ENCODE results near the gene JAKMIP3. TPM values are rescaled to one million over a fixed set of nuclear protein-coding genes. Genes with fewer than 3 reads are reported as not detected.

JAKMIP3 gene
- total RNA-seq, 1 experiment from 2014 or later = 2.8 TPM

GRCh38 chr10:132105302-132105995 lies 39.7 kb downstream of the JAKMIP3 start:
- BruUV-seq (replicated peaks) = no TSS peak
- no peak for DNase-seq (ENCODE audit: low spot score)
- TF ChIP-seq CTCF (conservative IDR thresholded peaks at IDR 0.05; ENCODE audit: low read depth, low read length) (no peak), EZH2 (IDR thresholded peaks at IDR 0.05; ENCODE audit: borderline replicate concordance, low read depth, low read length, poor library complexity, severe bottlenecking) (no peak)
- no peaks in the 10 kb centered on the region for H3K9me3 ChIP-seq (ENCODE audit: low read depth, low read length, poor library complexity, severe bottlenecking)
- no peak overlapping the region for H3K27ac ChIP-seq (ENCODE audit: low read depth, low read length, poor library complexity, severe bottlenecking)
- H3K4me1 ChIP-seq (ENCODE audit: insufficient read depth, low read length, poor library complexity, severe bottlenecking) = no peaks in the 10 kb centered on the region
- no peaks in the 10 kb centered on the region for H3K36me3 ChIP-seq (ENCODE audit: insufficient read depth, low read length, poor library complexity, severe bottlenecking)
- H3K4me3 ChIP-seq (ENCODE audit: low read depth, low read length, poor library complexity, severe bottlenecking) = no peak overlapping the region
- no peaks in the 10 kb centered on the region for H3K27me3 ChIP-seq (replicated peaks; ENCODE audit: insufficient read depth, low read depth, low read length, poor library complexity)
- POLR2A ChIA-PET (ENCODE audit: low non-redundant PET) = interaction anchor here (0.7 kb wide), 1 partner anchor 287 kb away, joined by 5 read pairs; no protein-coding TSS in a partner anchor
- intact Hi-C loops (cut with micrococcal nuclease; ENCODE audit: unreplicated experiment) = no loop called here
- CTCF ChIA-PET = no interaction called here

GRCh38 chr10:132106431-132106830 lies 40.7 kb downstream of the JAKMIP3 start:
- H3K27ac ChIP-seq (ENCODE audit: low read depth, low read length, poor library complexity, severe bottlenecking) = no peak overlapping the region
- TF ChIP-seq EZH2 (IDR thresholded peaks at IDR 0.05; ENCODE audit: borderline replicate concordance, low read depth, low read length, poor library complexity, severe bottlenecking) = no peak
- no peak for TF ChIP-seq CTCF (conservative IDR thresholded peaks at IDR 0.05; ENCODE audit: low read depth, low read length)
- H3K4me3 ChIP-seq (ENCODE audit: low read depth, low read length, poor library complexity, severe bottlenecking) = no peak overlapping the region
- no peaks in the 10 kb centered on the region for H3K36me3 ChIP-seq (ENCODE audit: insufficient read depth, low read length, poor library complexity, severe bottlenecking)
- DNase-seq (ENCODE audit: low spot score) = no peak
- intact Hi-C loops (cut with micrococcal nuclease; ENCODE audit: unreplicated experiment) = no loop called here
- POLR2A ChIA-PET (ENCODE audit: low non-redundant PET) = interaction anchor here (0.7 kb wide), 1 partner anchor 286 kb away, joined by 5 read pairs; no protein-coding TSS in a partner anchor
- no peaks in the 10 kb centered on the region for H3K27me3 ChIP-seq (replicated peaks; ENCODE audit: insufficient read depth, low read depth, low read length, poor library complexity)
- CTCF ChIA-PET = no interaction called here
- BruUV-seq (replicated peaks) = no TSS peak
- H3K9me3 ChIP-seq (ENCODE audit: low read depth, low read length, poor library complexity, severe bottlenecking) = no peaks in the 10 kb centered on the region
- H3K4me1 ChIP-seq (ENCODE audit: insufficient read depth, low read length, poor library complexity, severe bottlenecking) = no peaks in the 10 kb centered on the region

GRCh38 chr10:132107186-132107948 lies 41.6 kb downstream of the JAKMIP3 start:
- ChIA-PET POLR2A (ENCODE audit: low non-redundant PET) (no interaction called here), CTCF (no interaction called here)
- H3K27me3 ChIP-seq (replicated peaks; ENCODE audit: insufficient read depth, low read depth, low read length, poor library complexity) = no peaks in the 10 kb centered on the region
- H3K27ac ChIP-seq (ENCODE audit: low read depth, low read length, poor library complexity, severe bottlenecking) = no peak overlapping the region
- no TSS peak for BruUV-seq (replicated peaks)
- TF ChIP-seq CTCF (conservative IDR thresholded peaks at IDR 0.05; ENCODE audit: low read depth, low read length) (no peak), EZH2 (IDR thresholded peaks at IDR 0.05; ENCODE audit: borderline replicate concordance, low read depth, low read length, poor library complexity, severe bottlenecking) (no peak)
- intact Hi-C loops (cut with micrococcal nuclease; ENCODE audit: unreplicated experiment) = no loop called here
- H3K4me3 ChIP-seq (ENCODE audit: low read depth, low read length, poor library complexity, severe bottlenecking) = no peak overlapping the region
- no peaks in the 10 kb centered on the region for H3K9me3 ChIP-seq (ENCODE audit: low read depth, low read length, poor library complexity, severe bottlenecking)
- no peaks in the 10 kb centered on the region for H3K36me3 ChIP-seq (ENCODE audit: insufficient read depth, low read length, poor library complexity, severe bottlenecking)
- H3K4me1 ChIP-seq (ENCODE audit: insufficient read depth, low read length, poor library complexity, severe bottlenecking) = no peaks in the 10 kb centered on the region
- no peak for DNase-seq (ENCODE audit: low spot score)

Measured in A673 (cell line).